ENCODE measurements around the gene IGSF6.
A peak's percentile ranks its signal among the peaks of the same experiment; 100 is the strongest.

- TF ChIP-seq RAD21 (IDR thresholded peaks at IDR 0.05; ENCODE audit: low read length), result no peak
- TF ChIP-seq CTCF (conservative IDR thresholded peaks at IDR 0.05; ENCODE audit: low read depth, low read length), result no peak
- no peak for TF ChIP-seq CHD1 (IDR thresholded peaks at IDR 0.05; ENCODE audit: low read depth, low read length)
- TF ChIP-seq POLR2A (IDR thresholded peaks at IDR 0.05; ENCODE audit: low read depth, low read length), result no peak
- no peak for TF ChIP-seq RCOR1 (IDR thresholded peaks at IDR 0.05; ENCODE audit: insufficient replicate concordance, low read length)
- no peak for TF ChIP-seq MAFK (IDR thresholded peaks at IDR 0.05; ENCODE audit: low read depth, low read length)
- TF ChIP-seq SMC3 (IDR thresholded peaks at IDR 0.05; ENCODE audit: low read depth, low read length), result no peak
- TF ChIP-seq USF2 (IDR thresholded peaks at IDR 0.05; ENCODE audit: low read depth, low read length), result no peak
- TF ChIP-seq MAZ (IDR thresholded peaks at IDR 0.05; ENCODE audit: borderline replicate concordance, low read depth, low read length), result no peak
- no peak for TF ChIP-seq RFX5 (IDR thresholded peaks at IDR 0.05; ENCODE audit: low read depth, low read length)
- TF ChIP-seq FOS (IDR thresholded peaks at IDR 0.05; ENCODE audit: low read depth, low read length), result peak; percentile 10; the same call in 1 of the 2 replicates
- TF ChIP-seq MXI1 (IDR thresholded peaks at IDR 0.05; ENCODE audit: borderline replicate concordance, low read depth, low read length), result no peak
Observed at GRCh38 chr16:21611198-21611555, 41.2 kb downstream of the IGSF6 start.

Measured in IMR-90 (cell line).